Panc1 (cell line): Measurements from ENCODE around the gene ATXN1. TPM values are rescaled to one million over a fixed set of nuclear protein-coding genes. Genes with fewer than 3 reads are reported as not detected.

ENCODE experiments used
- ATAC-seq: fragments of 200-7000 bp; cut with Tn5 transposase; 2 replicates; pipeline ENCODE4 v1.9.1; 2020; ENCODE audit warnings: mild to moderate bottlenecking, moderate library complexity
- BruUV-seq: library from RNA; stranded (reverse); fragments of 400-500 nt; replicated peaks from 2 replicates; lab custom pipeline; 2021; lab: Mats Ljungman, UMichigan
- CTCF ChIA-PET: fragments of 300-600 bp; sonication (Branson Sonifier 250); formaldehyde crosslinking; loops from one replicate; lab custom pipeline; 2022; ENCODE audit warnings: antibody characterized with exemption; lab: Charles Lee
- POLR2A ChIA-PET: fragments of 300-600 bp; sonication (Branson Sonifier 250); formaldehyde crosslinking; loops from one replicate; lab custom pipeline; 2022; ENCODE audit warnings: antibody characterized with exemption; lab: Charles Lee
- DNase-seq: peaks from one replicate; pipeline ENCODE4 v3.0.0-alpha.2; 2010; ENCODE audit warnings: low read depth, low spot score
- H3K27ac ChIP-seq: 2 replicates; pipeline ENCODE4 v1.5.1; 2011; ENCODE audit warnings: mild to moderate bottlenecking, low read length, inconsistent platforms
- H3K27me3 ChIP-seq: fragments of 200-500 bp; sonication (Bioruptor generic); 2 replicates; pipeline ENCODE4 v1.6.0; 2014; ENCODE audit warnings: low read length, inconsistent platforms; ENCODE audit not compliant: control insufficient read depth, insufficient read depth
- H3K36me3 ChIP-seq: fragments of 200-500 bp; sonication (Bioruptor generic); 2 replicates; pipeline ENCODE4 v1.5.1; 2014; ENCODE audit warnings: inconsistent platforms, mild to moderate bottlenecking, low read length, moderate library complexity; ENCODE audit not compliant: control insufficient read depth, insufficient read depth
- H3K4me1 ChIP-seq: 2 replicates; pipeline ENCODE4 v1.5.1; 2011; ENCODE audit warnings: inconsistent platforms, mild to moderate bottlenecking, low read length, moderate library complexity; ENCODE audit not compliant: control insufficient read depth, insufficient read depth
- H3K4me3 ChIP-seq, 2 experiments: 2 replicates each; pipeline ENCODE4 v1.5.1; 2011 to 2012; ENCODE audit warnings: low read depth in 2 of 2, low read length in 2 of 2, mild to moderate bottlenecking in 2 of 2, inconsistent platforms in 1 of 2, moderate library complexity in 1 of 2
- H3K9me3 ChIP-seq: fragments of 200-500 bp; sonication (Bioruptor generic); 2 replicates; pipeline ENCODE4 v1.5.1; 2014; ENCODE audit warnings: low read depth, mild to moderate bottlenecking, inconsistent platforms, low read length, moderate library complexity; ENCODE audit not compliant: control insufficient read depth, insufficient read depth
- CTCF ChIP-seq: fragments of 450-650 bp; IDR thresholded peaks from 2 replicates; pipeline ENCODE4 v1.5.1; 2017; ENCODE audit warnings: mild to moderate bottlenecking
- POLR2AphosphoS5 ChIP-seq: IDR thresholded peaks from 2 replicates; pipeline ENCODE4 v1.6.1; 2012; ENCODE audit warnings: mild to moderate bottlenecking, low read depth, low read length, moderate library complexity
- REST ChIP-seq, 2 experiments: IDR thresholded peaks; 2 replicates each; pipeline ENCODE4 v1.6.1; 2011 to 2012; ENCODE audit warnings: low read depth in 2 of 2, control low read depth in 1 of 2, low read length in 1 of 2, mild to moderate bottlenecking in 1 of 2, moderate library complexity in 1 of 2; ENCODE audit not compliant: insufficient read depth in 1 of 2
- SIN3A ChIP-seq: IDR thresholded peaks from 2 replicates; pipeline ENCODE4 v1.6.1; 2012; ENCODE audit warnings: low read depth, mild to moderate bottlenecking, low read length, moderate library complexity, borderline replicate concordance; ENCODE audit not compliant: insufficient read depth
- TCF7L2 ChIP-seq: IDR thresholded peaks from 2 replicates; pipeline ENCODE4 v1.6.1; 2011; ENCODE audit warnings: mild to moderate bottlenecking, low read depth, low read length, inconsistent platforms
- in situ Hi-C: cut with HindIII; loops from 2 replicates; pipeline ENCODE4 v1.10.0; 2016; ENCODE audit warnings: low sequenced_read_pairs, low pct_unique_long_range_greater_than_20kb
- intact Hi-C: fragments of 100-400 bp; cut with micrococcal nuclease; formaldehyde crosslinking; loops from one replicate; pipeline ENCODE4 v1.10.0; 2022; ENCODE audit not compliant: unreplicated experiment
- total RNA-seq: library from RNA; stranded (reverse); gene quantifications from one replicate; pipeline ENCODE4 v1.2.1, GENCODE V29; 2021; ENCODE audit not compliant: unreplicated experiment

ATXN1 gene
- total RNA-seq, 1 experiment from 2014 or later: 67.1 TPM

- Histone ChIP-seq H3K27ac (no peak overlapping the region), H3K4me3 (no peak overlapping the region), H3K27me3 (no peaks in the 10 kb centered on the region), H3K4me1 (no peaks in the 10 kb centered on the region), H3K9me3 (no peaks in the 10 kb centered on the region), H3K36me3 (no peaks in the 10 kb centered on the region; the same call in 1 of the 2 replicates)
- intact Hi-C loops (no loop called here), in situ Hi-C loops (no loop called here)
- no peak for ATAC-seq
- no peak for DNase-seq
- BruUV-seq: no TSS peak
- ChIA-PET POLR2A (no interaction called here), CTCF (no interaction called here)
- TF ChIP-seq TCF7L2: no peak
- no peak for TF ChIP-seq SIN3A
- TF ChIP-seq POLR2AphosphoS5: no peak
- no peak for TF ChIP-seq REST (IDR thresholded peaks at IDR 0.05; ENCODE audit: insufficient read depth in 1 of 2, low read depth in 2 of 2, low read length in 1 of 2)
- TF ChIP-seq CTCF: no peak
These were observed 175.5 kb downstream of the ATXN1 start for GRCh38 chr6:16585805-16586204.

GRCh38 chr6:16583144-16583762 lies 178.0 kb downstream of the ATXN1 start:
- ATAC-seq (no peak), DNase-seq (no peak)
- POLR2A ChIA-PET: no interaction called here
- intact Hi-C loops (no loop called here), in situ Hi-C loops (no loop called here)
- no TSS peak for BruUV-seq
- no peak overlapping the region for H3K4me3 ChIP-seq
- peaks cover 3% of the 10 kb centered on the region; the same call in 1 of the 2 replicates for H3K36me3 ChIP-seq
- H3K27me3 ChIP-seq: no peaks in the 10 kb centered on the region
- CTCF ChIA-PET: no interaction called here
- TF ChIP-seq TCF7L2 (no peak), SIN3A (no peak), REST (IDR thresholded peaks at IDR 0.05; ENCODE audit: insufficient read depth in 1 of 2, low read depth in 2 of 2, low read length in 1 of 2) (no peak), POLR2AphosphoS5 (no peak)
- no peak overlapping the region for H3K27ac ChIP-seq
- no peaks in the 10 kb centered on the region for H3K4me1 ChIP-seq
- H3K9me3 ChIP-seq: no peaks in the 10 kb centered on the region
